Epithelial cell of prostate (primary cell): Measurements from ENCODE around the gene TRIM48.
"Not testable (repeated sequence)": the region's sequence is repeated elsewhere in the genome, so short reads cannot be mapped to it uniquely, and the experiment has no call there.

Source experiments
- DNase-seq: peaks from one replicate; pipeline ENCODE4 v3.0.0-alpha.2; 2011; ENCODE audit warnings: low read depth, low spot score
- H3K27ac ChIP-seq: fragments of 450-650 bp; 2 replicates; pipeline ENCODE4 v1.5.1; 2017; ENCODE audit warnings: mild to moderate bottlenecking

The TRIM48 gene, protein sequence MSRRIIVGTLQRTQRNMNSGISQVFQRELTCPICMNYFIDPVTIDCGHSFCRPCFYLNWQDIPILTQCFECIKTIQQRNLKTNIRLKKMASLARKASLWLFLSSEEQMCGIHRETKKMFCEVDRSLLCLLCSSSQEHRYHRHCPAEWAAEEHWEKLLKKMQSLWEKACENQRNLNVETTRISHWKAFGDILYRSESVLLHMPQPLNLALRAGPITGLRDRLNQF

DNA sequence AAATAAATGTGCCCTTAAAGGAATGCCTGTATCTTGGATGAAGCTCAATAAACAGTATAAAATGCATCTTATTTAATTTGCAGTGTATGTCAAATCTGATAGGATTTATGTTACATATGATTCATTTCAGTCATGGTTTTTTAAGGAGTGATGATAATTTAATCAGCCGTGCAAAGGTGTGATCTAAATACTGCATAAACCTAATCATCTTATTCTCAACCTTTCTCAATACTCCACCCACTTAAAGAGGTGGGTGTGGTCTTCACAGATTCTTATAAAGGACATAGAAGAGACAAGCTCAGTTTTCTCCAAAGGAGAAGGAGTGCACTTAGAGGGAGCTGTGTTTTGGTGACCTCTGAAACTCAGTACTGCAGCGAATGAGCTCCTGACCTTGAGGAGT lies at the start of gene TRIM48:
TRIM48 (plus strand) TSS at position 301 of the 400 bp plus-strand sequence. CDS start 113 bp downstream, outside the sequence.
- not testable (repeated sequence) for DNase-seq, H3K27ac ChIP-seq

DNA sequence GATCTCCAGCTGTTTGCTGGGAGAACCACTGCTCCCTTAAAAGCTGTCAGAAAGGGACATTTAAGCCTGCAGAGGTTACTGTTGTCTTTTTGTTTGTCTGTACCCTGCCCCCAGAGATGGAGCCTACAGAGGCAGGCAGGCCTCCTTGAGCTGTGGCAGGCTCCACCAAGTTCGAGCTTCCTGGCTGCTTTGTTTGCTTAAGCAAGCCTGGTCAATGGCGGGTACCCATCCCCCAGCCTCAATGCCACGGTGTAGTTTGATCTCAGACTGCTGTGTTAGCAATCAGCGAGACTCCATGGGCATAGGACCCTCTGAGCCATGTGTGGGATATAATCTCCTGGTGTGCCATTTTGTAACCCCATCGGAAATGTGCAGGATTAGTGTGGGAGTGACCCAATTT lies 23.6 kb upstream of the TRIM48 start:
- DNase-seq, H3K27ac ChIP-seq: not testable (repeated sequence)

DNA sequence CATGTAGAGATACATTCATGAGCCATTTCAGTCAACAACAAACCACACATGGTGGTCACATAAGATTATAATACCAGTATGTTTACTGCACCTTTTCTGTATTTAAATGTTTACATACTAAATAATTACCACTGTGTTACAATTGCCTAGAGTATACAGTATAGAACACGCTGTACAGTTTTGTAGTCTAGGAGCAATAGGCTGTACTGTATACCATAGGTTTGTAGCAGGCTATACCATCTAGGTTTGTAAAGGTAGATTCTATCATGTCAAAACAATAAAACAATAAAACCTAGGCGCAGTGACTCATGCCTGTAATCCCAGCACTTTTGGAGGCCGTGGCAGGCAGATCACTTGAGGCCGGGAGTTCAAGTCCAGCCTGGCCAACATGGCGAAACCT lies 1.1 kb downstream of the TRIM48 start:
- no peak overlapping the region for H3K27ac ChIP-seq
- no peak for DNase-seq
